ENCODE results near the gene TMC5. TPM values are rescaled to one million over a fixed set of nuclear protein-coding genes. Genes with fewer than 3 reads are reported as not detected.
A peak's percentile ranks its signal among the peaks of the same experiment; 100 is the strongest.

TMC5 gene
- total and polyA plus RNA-seq, 2 of the 13 experiments (the other 11 are each of a cell fraction or from before 2014, with no cell fraction given), result 0.09 to 0.41 TPM

DNA sequence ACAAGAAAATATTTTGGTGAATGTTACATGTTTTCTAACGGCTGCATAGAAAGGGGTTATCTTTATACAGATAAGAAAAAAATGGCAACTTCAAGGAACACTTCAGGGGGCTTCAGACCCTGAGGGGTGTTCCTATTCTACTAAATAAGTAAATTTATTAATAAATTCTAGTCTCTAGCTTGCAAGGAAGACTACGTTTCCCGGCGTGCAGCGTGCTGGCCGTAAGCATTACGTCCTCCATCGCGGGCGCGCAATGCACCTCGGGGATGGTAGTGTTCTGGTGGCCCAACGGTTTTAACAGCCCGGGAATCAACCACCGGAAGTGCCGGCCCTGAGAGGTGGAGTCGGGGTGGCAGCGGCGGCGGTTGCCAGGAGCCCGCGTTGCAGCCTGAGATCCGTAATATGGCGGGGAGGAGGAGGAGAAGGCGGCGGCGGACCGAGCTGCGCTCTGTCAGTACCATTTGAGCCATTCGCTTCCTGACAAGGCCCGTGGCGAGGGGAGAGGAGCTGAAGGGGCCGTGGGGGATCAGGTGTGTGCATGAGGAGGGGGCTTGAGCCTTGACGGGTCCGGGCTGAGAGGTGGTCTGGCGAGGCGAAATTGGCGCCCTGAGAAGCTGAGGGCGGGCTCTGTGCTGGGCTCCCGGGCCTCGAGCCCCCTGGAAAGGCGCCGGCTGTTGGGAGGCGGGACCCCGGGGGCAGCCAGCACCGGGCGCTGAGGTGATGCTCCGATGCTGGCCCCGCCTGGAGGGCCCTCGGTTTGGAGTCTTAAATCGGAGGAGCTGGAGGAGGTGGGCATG, 106.1 kb downstream of the TMC5 start, which contains the start of gene CCP110 (continued):
- peak; percentile 92 for TF ChIP-seq TOE1 (CRISPR knock-in tag; IDR thresholded peaks at IDR 0.05)
- TF ChIP-seq, protein P1, sequence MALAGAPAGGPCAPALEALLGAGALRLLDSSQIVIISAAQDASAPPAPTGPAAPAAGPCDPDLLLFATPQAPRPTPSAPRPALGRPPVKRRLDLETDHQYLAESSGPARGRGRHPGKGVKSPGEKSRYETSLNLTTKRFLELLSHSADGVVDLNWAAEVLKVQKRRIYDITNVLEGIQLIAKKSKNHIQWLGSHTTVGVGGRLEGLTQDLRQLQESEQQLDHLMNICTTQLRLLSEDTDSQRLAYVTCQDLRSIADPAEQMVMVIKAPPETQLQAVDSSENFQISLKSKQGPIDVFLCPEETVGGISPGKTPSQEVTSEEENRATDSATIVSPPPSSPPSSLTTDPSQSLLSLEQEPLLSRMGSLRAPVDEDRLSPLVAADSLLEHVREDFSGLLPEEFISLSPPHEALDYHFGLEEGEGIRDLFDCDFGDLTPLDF (CRISPR knock-in tag; IDR thresholded peaks at IDR 0.05), result peak; percentile 96
- TF ChIP-seq, protein P2, sequence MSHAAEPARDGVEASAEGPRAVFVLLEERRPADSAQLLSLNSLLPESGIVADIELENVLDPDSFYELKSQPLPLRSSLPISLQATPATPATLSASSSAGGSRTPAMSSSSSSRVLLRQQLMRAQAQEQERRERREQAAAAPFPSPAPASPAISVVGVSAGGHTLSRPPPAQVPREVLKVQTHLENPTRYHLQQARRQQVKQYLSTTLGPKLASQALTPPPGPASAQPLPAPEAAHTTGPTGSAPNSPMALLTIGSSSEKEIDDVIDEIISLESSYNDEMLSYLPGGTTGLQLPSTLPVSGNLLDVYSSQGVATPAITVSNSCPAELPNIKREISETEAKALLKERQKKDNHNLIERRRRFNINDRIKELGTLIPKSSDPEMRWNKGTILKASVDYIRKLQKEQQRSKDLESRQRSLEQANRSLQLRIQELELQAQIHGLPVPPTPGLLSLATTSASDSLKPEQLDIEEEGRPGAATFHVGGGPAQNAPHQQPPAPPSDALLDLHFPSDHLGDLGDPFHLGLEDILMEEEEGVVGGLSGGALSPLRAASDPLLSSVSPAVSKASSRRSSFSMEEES (CRISPR knock-in tag; IDR thresholded peaks at IDR 0.05), result no peak
- TF ChIP-seq, protein P3, sequence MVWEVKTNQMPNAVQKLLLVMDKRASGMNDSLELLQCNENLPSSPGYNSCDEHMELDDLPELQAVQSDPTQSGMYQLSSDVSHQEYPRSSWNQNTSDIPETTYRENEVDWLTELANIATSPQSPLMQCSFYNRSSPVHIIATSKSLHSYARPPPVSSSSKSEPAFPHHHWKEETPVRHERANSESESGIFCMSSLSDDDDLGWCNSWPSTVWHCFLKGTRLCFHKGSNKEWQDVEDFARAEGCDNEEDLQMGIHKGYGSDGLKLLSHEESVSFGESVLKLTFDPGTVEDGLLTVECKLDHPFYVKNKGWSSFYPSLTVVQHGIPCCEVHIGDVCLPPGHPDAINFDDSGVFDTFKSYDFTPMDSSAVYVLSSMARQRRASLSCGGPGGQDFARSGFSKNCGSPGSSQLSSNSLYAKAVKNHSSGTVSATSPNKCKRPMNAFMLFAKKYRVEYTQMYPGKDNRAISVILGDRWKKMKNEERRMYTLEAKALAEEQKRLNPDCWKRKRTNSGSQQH (CRISPR knock-in tag; IDR thresholded peaks at IDR 0.05; ENCODE audit: low read depth), result 0 out of 2 replicates have a peak, but pooled peaks have one; percentile 27
- TF ChIP-seq, protein P4, sequence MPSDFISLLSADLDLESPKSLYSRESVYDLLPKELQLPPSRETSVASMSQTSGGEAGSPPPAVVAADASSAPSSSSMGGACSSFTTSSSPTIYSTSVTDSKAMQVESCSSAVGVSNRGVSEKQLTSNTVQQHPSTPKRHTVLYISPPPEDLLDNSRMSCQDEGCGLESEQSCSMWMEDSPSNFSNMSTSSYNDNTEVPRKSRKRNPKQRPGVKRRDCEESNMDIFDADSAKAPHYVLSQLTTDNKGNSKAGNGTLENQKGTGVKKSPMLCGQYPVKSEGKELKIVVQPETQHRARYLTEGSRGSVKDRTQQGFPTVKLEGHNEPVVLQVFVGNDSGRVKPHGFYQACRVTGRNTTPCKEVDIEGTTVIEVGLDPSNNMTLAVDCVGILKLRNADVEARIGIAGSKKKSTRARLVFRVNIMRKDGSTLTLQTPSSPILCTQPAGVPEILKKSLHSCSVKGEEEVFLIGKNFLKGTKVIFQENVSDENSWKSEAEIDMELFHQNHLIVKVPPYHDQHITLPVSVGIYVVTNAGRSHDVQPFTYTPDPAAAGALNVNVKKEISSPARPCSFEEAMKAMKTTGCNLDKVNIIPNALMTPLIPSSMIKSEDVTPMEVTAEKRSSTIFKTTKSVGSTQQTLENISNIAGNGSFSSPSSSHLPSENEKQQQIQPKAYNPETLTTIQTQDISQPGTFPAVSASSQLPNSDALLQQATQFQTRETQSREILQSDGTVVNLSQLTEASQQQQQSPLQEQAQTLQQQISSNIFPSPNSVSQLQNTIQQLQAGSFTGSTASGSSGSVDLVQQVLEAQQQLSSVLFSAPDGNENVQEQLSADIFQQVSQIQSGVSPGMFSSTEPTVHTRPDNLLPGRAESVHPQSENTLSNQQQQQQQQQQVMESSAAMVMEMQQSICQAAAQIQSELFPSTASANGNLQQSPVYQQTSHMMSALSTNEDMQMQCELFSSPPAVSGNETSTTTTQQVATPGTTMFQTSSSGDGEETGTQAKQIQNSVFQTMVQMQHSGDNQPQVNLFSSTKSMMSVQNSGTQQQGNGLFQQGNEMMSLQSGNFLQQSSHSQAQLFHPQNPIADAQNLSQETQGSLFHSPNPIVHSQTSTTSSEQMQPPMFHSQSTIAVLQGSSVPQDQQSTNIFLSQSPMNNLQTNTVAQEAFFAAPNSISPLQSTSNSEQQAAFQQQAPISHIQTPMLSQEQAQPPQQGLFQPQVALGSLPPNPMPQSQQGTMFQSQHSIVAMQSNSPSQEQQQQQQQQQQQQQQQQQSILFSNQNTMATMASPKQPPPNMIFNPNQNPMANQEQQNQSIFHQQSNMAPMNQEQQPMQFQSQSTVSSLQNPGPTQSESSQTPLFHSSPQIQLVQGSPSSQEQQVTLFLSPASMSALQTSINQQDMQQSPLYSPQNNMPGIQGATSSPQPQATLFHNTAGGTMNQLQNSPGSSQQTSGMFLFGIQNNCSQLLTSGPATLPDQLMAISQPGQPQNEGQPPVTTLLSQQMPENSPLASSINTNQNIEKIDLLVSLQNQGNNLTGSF (CRISPR knock-in tag; IDR thresholded peaks at IDR 0.05), result no peak
- no peak for TF ChIP-seq ZBTB7A (CRISPR knock-in tag; IDR thresholded peaks at IDR 0.05)
- no peak for TF ChIP-seq RELA (CRISPR knock-in tag; IDR thresholded peaks at IDR 0.05)
- TF ChIP-seq, protein P5, sequence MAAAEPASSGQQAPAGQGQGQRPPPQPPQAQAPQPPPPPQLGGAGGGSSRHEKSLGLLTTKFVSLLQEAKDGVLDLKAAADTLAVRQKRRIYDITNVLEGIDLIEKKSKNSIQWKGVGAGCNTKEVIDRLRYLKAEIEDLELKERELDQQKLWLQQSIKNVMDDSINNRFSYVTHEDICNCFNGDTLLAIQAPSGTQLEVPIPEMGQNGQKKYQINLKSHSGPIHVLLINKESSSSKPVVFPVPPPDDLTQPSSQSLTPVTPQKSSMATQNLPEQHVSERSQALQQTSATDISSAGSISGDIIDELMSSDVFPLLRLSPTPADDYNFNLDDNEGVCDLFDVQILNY (CRISPR knock-in tag; conservative IDR thresholded peaks at IDR 0.05), result peak; percentile 55; the same call in 1 of the 2 replicates
- no peak for TF ChIP-seq MIER2 (CRISPR knock-in tag; IDR thresholded peaks at IDR 0.05)
- 0 out of 2 replicates have a peak, but pooled peaks have one; percentile 36 for TF ChIP-seq ZNF607 (CRISPR knock-in tag; IDR thresholded peaks at IDR 0.05; ENCODE audit: borderline replicate concordance)
- no peak for TF ChIP-seq KLF12 (CRISPR knock-in tag; IDR thresholded peaks at IDR 0.05; ENCODE audit: borderline replicate concordance)
- peak; percentile 63 for TF ChIP-seq ISL2 (CRISPR knock-in tag; IDR thresholded peaks at IDR 0.05)
- no peak for TF ChIP-seq NCOA1 (CRISPR knock-in tag; IDR thresholded peaks at IDR 0.05)
